AG09309 (cell line): ENCODE measurements around the gene GCN1.

Experiments used
- DNase-seq: peaks from one replicate; pipeline ENCODE4 v3.0.0-alpha.2; 2010; ENCODE audit warnings: low read depth
- H3K4me3 ChIP-seq: 2 replicates; pipeline ENCODE4 v1.5.1; 2011; ENCODE audit warnings: mild to moderate bottlenecking, low read depth, low read length, moderate library complexity; ENCODE audit not compliant: control insufficient read depth
- TF ChIP-seq, protein P1 (sequence below): IDR thresholded peaks from 2 replicates; pipeline ENCODE4 v1.5.1; 2011; ENCODE audit warnings: mild to moderate bottlenecking, low read depth, low read length, inconsistent platforms; ENCODE audit not compliant: insufficient read depth, control insufficient read depth; ENCODE audit errors: missing control alignments

GCN1 gene

DNA sequence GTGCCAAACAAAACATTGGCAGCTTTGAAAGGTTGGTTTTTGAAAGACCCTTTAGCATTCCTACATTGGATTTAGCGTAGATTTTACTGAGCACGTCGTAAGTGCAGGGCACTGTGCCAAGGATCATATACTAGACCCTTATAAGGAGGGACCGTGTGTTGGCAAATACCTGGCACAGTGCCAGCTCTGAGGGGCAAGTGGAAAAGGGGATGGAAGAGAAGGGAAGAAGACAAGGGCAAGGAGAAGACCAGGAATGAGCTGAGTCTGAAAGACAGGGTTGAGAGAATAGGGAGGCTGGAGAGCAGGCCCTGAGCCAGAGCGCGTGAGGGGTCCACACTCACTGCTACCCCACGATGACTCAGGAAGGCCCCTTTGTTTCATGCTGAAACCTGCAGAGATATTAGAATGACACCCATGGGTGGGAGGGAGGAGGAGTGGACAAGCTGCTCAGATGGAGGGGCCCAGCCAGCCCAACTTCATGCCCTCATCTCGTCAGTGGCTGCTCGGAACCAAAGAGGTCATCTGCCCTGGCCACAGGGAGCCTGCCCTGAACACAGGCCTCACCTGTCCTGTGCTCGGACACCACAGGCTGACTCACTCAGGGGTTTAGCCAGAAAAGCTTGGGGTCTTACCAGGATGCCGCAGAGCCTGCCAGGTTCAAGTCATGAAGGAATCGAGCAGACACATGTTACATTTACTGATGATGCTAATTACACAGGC, 103.0 kb downstream of the GCN1 start:
- TF ChIP-seq, protein P1, sequence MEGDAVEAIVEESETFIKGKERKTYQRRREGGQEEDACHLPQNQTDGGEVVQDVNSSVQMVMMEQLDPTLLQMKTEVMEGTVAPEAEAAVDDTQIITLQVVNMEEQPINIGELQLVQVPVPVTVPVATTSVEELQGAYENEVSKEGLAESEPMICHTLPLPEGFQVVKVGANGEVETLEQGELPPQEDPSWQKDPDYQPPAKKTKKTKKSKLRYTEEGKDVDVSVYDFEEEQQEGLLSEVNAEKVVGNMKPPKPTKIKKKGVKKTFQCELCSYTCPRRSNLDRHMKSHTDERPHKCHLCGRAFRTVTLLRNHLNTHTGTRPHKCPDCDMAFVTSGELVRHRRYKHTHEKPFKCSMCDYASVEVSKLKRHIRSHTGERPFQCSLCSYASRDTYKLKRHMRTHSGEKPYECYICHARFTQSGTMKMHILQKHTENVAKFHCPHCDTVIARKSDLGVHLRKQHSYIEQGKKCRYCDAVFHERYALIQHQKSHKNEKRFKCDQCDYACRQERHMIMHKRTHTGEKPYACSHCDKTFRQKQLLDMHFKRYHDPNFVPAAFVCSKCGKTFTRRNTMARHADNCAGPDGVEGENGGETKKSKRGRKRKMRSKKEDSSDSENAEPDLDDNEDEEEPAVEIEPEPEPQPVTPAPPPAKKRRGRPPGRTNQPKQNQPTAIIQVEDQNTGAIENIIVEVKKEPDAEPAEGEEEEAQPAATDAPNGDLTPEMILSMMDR = no peak
- no peak for DNase-seq
- H3K4me3 ChIP-seq = no peak overlapping the region

DNA sequence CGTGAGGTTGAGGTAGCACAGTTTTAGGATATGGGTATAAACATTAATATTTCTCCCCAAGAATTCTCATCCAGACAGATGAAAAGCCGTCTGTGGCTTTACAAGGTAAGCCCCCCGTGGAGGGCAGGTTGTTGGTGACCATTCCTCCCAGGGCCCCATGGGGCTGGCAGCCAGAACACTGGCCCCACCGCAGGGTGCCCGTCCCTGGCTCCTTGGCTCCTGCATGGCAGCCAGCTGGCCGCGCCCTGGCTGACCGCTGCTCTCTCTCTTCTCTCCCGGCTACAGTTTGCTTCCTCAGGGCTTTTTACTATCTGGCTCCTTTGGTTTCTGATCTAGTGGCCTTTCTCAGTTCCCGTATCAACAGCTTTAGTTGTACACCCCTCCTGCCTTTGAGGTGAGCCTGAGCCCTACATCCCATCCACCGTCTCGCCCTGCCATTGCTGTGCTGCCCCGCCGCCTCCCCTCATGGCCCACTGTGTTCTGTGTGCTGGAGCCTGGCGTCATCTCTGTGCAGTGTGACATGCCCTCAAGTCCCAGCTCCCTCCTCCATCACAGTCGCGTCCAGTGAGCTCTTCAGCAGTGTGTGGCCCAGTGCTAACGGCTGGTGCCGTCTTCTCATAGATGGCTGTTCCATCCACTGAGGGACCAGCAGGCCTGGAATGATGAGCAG, 103.8 kb downstream of the GCN1 start:
- no peak for DNase-seq
- no peak overlapping the region for H3K4me3 ChIP-seq
- TF ChIP-seq, protein P1 = no peak

DNA sequence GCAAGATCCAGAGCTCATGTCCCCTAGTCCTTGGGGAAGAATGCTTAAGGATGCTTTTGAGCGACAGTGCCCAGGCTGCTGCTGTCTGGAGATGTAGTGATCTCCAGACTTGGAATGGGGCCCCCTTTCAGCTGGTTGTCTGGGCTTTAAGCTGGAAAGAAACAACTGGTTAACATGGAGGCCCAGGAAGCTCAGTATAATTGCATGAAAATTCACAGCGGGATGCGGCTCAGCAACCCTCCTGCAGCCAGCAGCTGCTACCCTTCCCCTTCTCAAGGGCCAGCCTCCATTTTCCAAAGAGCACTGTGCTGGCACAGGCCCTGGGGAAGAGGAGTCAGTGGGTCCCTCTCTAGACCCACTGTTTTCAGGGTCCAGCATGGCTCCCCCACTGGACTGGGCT, 104.3 kb downstream of the GCN1 start:
- no peak for DNase-seq

DNA sequence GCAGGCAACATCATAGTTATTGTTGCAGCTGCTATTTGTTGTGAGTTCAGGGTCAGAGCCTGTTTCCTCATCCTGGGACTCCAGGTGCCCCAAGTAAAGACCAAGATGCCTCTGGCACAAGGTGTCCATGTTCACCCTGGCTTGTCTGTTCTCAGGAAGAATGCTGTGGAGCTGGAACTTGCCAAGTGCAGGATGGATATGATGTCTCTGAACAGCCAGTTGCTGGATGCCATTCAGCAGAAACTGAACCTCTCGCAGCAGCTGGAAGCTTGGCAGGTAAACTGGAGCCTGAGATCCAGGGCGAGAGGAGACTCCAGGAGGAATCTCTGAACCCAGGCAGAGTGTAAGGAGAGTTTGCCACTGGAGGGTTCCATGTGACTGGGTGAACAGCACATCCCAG, 104.7 kb downstream of the GCN1 start:
- no peak for DNase-seq
- TF ChIP-seq, protein P1 = no peak
- H3K4me3 ChIP-seq = no peak overlapping the region

More for the DNA sequence above, 104.3 kb downstream of the GCN1 start:
- TF ChIP-seq, protein P1 = no peak
- H3K4me3 ChIP-seq = no peak overlapping the region

- H3K4me3 ChIP-seq = no peak overlapping the region
- DNase-seq = no peak
- TF ChIP-seq, protein P1 = no peak
Observed at GRCh38 chr12:120089105-120089504, 105.4 kb downstream of the GCN1 start.

DNA sequence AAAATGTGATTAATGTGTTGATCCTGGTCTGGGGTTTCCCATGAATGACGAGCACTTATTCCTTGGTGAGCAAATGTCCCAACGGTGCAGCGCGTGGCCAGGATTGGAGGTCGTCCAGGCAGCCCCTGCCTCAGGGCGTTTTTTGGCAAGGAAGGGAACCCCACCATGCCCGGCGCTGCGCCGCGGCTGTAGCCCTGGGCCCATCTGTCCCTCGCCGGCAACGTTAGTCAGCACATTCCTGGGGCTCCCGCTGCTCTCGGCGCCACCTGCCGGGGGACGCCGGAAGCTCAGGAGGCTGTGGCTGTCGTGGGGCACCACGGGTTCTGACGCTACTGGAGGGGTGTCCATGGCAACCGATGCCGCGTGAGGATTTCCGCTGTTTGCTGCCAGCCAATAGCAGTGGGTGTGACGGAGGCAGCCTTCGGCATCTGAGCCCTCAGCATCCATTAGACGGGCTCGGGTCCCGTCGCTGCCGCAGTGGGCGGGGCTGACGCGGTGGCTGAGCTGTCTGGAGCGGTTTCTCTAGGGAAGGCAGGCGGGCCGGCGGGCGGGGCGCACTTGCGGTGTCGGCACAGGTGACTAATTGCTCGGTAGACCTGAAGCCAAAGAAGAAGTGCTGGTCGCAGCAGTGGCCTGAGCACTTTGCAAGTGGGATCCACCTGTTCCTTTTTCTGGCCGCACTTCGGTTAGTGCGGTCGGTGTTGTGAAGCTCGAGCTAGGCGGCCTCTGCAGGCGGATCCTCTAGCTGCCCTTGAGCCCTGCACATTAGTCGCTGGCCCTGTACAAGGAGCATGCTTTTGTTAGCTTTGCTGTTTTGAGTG, 107.5 kb downstream of the GCN1 start:
- H3K4me3 ChIP-seq = peak overlapping the region; percentile 55
- TF ChIP-seq, protein P1 = peak; percentile 98
- DNase-seq = peak; percentile 93
